C4-2B (cell line): ENCODE data around the gene MYCBP2.

Experiments used
- CTCF ChIP-seq: fragments of 450-650 bp; conservative IDR thresholded peaks from 2 replicates; pipeline ENCODE4 v1.5.1; 2017; ENCODE audit warnings: mild to moderate bottlenecking
- ZFX ChIP-seq: fragments of 450-650 bp; IDR thresholded peaks from 2 replicates; pipeline ENCODE4 v1.6.1; 2017

GRCh38 chr13:77053192-77053591, 273.7 kb downstream of the MYCBP2 start:
- TF ChIP-seq CTCF (no peak), ZFX (no peak)
